Uterus (tissue), 4 donors: Measurements from ENCODE around the gene ZNF780B. TPM values are rescaled to one million over a fixed set of nuclear protein-coding genes. Genes with fewer than 3 reads are reported as not detected.

Source experiments
- DNase-seq, 2 donors: peaks; one replicate each; pipeline ENCODE4 v3.0.0-alpha.2; 2019 to 2020
- H3K27ac ChIP-seq, 2 donors: fragments of 200-600 bp; sonication (generic); 1 replicate in 1 of 2; 2 replicates in 1 of 2; pipeline ENCODE4 v1.5.1; 2016 to 2018
- H3K27me3 ChIP-seq, 2 donors: fragments of 200-600 bp; sonication (generic); one replicate each; pipeline ENCODE4 v1.5.1; 2018 to 2019; ENCODE audit warnings: control low read depth in 1 of 2
- H3K36me3 ChIP-seq, 2 donors: fragments of 200-600 bp; sonication (generic); one replicate each; pipeline ENCODE4 v1.5.1; 2019; ENCODE audit warnings: control low read depth in 1 of 2
- H3K4me1 ChIP-seq, 2 donors: fragments of 200-600 bp; sonication (generic); one replicate each; pipeline ENCODE4 v1.5.1; 2018 to 2019; ENCODE audit warnings: control low read depth in 1 of 2
- H3K4me3 ChIP-seq, 2 donors: fragments of 200-600 bp; sonication (generic); 1 replicate in 1 of 2; 2 replicates in 1 of 2; pipeline ENCODE4 v1.5.1; 2018 to 2019; ENCODE audit warnings: mild to moderate bottlenecking in 1 of 2
- H3K9me3 ChIP-seq, 2 donors: fragments of 200-600 bp; sonication (generic); one replicate each; pipeline ENCODE4 v1.5.1; 2019; ENCODE audit warnings: control low read depth in 1 of 2
- CTCF ChIP-seq, 4 experiments: fragments of 200-600 bp in 2 of 4; fragments of 450-650 bp in 2 of 4; sonication (generic) in 2 of 4; IDR thresholded peaks; one replicate each; pipeline ENCODE4 v1.5.1; 2016 to 2019; ENCODE audit warnings: antibody characterized with exemption in 4 of 4, mild to moderate bottlenecking in 2 of 4, moderate library complexity in 1 of 4
- POLR2A ChIP-seq, 2 donors: fragments of 450-650 bp; IDR thresholded peaks; one replicate each; pipeline ENCODE4 v1.6.1; 2016; ENCODE audit warnings: antibody characterized with exemption in 2 of 2, mild to moderate bottlenecking in 1 of 2, moderate library complexity in 1 of 2
- intact Hi-C: fragments of 100-400 bp; cut with DNase I; formaldehyde crosslinking; loops from one replicate; pipeline ENCODE4 v1.15.1; 2023; ENCODE audit warnings: low total_unique reads
- total RNA-seq, 4 donors: library from RNA; depleted of rRNA in 3 of 4; stranded (reverse); fragments of >200 nt in 3 of 4; gene quantifications; one replicate each; pipeline versions ENCODE4 v1.1.0 to v1.2.4, GENCODE V29; 2014 to 2023
- donor health status: DM: yes; HTN: yes; CAD: no.

Gene ZNF780B
- total RNA-seq, 4 donors from 2014 or later = 8.2 to 48.3 (median 18.2) TPM

GRCh38 chr19:40084948-40085347, 28.9 kb upstream of the ZNF780B start:
- no peak for DNase-seq
- peaks cover 0 to 6% of the 10 kb centered on the region in 2 donors for H3K9me3 ChIP-seq
- no peak for TF ChIP-seq POLR2A (IDR thresholded peaks at IDR 0.05)
- TF ChIP-seq CTCF (IDR thresholded peaks at IDR 0.05) = no peak
- no peak overlapping the region for H3K4me3 ChIP-seq
- no peak overlapping the region for H3K27ac ChIP-seq
- no peaks in the 10 kb centered on the region for H3K27me3 ChIP-seq
- H3K36me3 ChIP-seq = no peaks in the 10 kb centered on the region
- H3K4me1 ChIP-seq = no peaks in the 10 kb centered on the region
- intact Hi-C loops = no loop called here

- H3K4me3 ChIP-seq = no peak overlapping the region
- no peaks in the 10 kb centered on the region for H3K36me3 ChIP-seq
- no peak overlapping the region for H3K27ac ChIP-seq
- no peak for TF ChIP-seq CTCF (IDR thresholded peaks at IDR 0.05)
- no peak for TF ChIP-seq POLR2A (IDR thresholded peaks at IDR 0.05)
- intact Hi-C loops = no loop called here
- H3K27me3 ChIP-seq = no peaks in the 10 kb centered on the region
- peaks cover 0 to 18% of the 10 kb centered on the region in 2 donors for H3K9me3 ChIP-seq
- DNase-seq = no peak
- no peaks in the 10 kb centered on the region for H3K4me1 ChIP-seq
Observed at GRCh38 chr19:40081411-40081810, 25.4 kb upstream of the ZNF780B start.

- intact Hi-C loops = no loop called here
Observed at GRCh38 chr19:40080289-40080688, 24.3 kb upstream of the ZNF780B start.

GRCh38 chr19:40078377-40078776, 22.3 kb upstream of the ZNF780B start:
- Histone ChIP-seq H3K27me3 (no peaks in the 10 kb centered on the region), H3K9me3 (peaks cover 0 to 37% of the 10 kb centered on the region in 2 donors), H3K4me3 (no peak overlapping the region), H3K36me3 (no peaks in the 10 kb centered on the region), H3K27ac (no peak overlapping the region), H3K4me1 (no peaks in the 10 kb centered on the region)
- intact Hi-C loops = no loop called here
- no peak for DNase-seq
- no peak for TF ChIP-seq POLR2A (IDR thresholded peaks at IDR 0.05)
- TF ChIP-seq CTCF (IDR thresholded peaks at IDR 0.05) = no peak

More at GRCh38 chr19:40080289-40080688, 24.3 kb upstream of the ZNF780B start:
- no peaks in the 10 kb centered on the region for H3K4me1 ChIP-seq
- H3K4me3 ChIP-seq = no peak overlapping the region
- H3K9me3 ChIP-seq = peaks cover 0 to 25% of the 10 kb centered on the region in 2 donors
- no peak for TF ChIP-seq POLR2A (IDR thresholded peaks at IDR 0.05)
- no peak for TF ChIP-seq CTCF (IDR thresholded peaks at IDR 0.05)
- no peaks in the 10 kb centered on the region for H3K36me3 ChIP-seq
- no peaks in the 10 kb centered on the region for H3K27me3 ChIP-seq
- DNase-seq = no peak
- H3K27ac ChIP-seq = no peak overlapping the region

GRCh38 chr19:40070058-40070457, 14.0 kb upstream of the ZNF780B start:
- Histone ChIP-seq H3K4me1 (no peaks in the 10 kb centered on the region), H3K27ac (no peak overlapping the region), H3K4me3 (no peak overlapping the region), H3K27me3 (no peaks in the 10 kb centered on the region), H3K9me3 (peaks cover 0 to 22% of the 10 kb centered on the region in 2 donors), H3K36me3 (no peaks in the 10 kb centered on the region)
- TF ChIP-seq CTCF (IDR thresholded peaks at IDR 0.05) = no peak
- TF ChIP-seq POLR2A (IDR thresholded peaks at IDR 0.05) = no peak
- DNase-seq = no peak
- intact Hi-C loops = no loop called here
